H9 (cell line): ENCODE data around the gene IL1B. TPM values are rescaled to one million over a fixed set of nuclear protein-coding genes. Genes with fewer than 3 reads are reported as not detected.
"Not testable (repeated sequence)": the region's sequence is repeated elsewhere in the genome, so short reads cannot be mapped to it uniquely, and the experiment has no call there.

Experiments
- DNase-seq: peaks from one replicate; pipeline ENCODE4 v3.0.0-alpha.2; 2017
- H2AFZ ChIP-seq: one replicate; pipeline ENCODE4 v1.6.1; 2013; ENCODE audit warnings: mild to moderate bottlenecking, low read length, control low read depth, moderate library complexity
- H2AK5ac ChIP-seq: 2 replicates; pipeline ENCODE4 v1.6.1; 2013; ENCODE audit warnings: low read length, control low read depth, mixed read lengths; ENCODE audit not compliant: insufficient read length
- H2BK120ac ChIP-seq: one replicate; pipeline ENCODE4 v1.6.1; 2013; ENCODE audit warnings: low read depth, mild to moderate bottlenecking, low read length, control low read depth, inconsistent platforms; ENCODE audit not compliant: poor library complexity, severe bottlenecking
- H2BK12ac ChIP-seq: 2 replicates; pipeline ENCODE4 v1.6.1; 2013; ENCODE audit warnings: low read length, control low read depth, mixed read lengths, low read depth; ENCODE audit not compliant: insufficient read length
- H2BK15ac ChIP-seq: 2 replicates; pipeline ENCODE4 v1.6.1; 2013; ENCODE audit warnings: low read depth, low read length, control low read depth
- H2BK20ac ChIP-seq: one replicate; pipeline ENCODE4 v1.6.1; 2013; ENCODE audit warnings: low read depth, mild to moderate bottlenecking, low read length, control low read depth, inconsistent platforms; ENCODE audit not compliant: poor library complexity, severe bottlenecking
- H2BK5ac ChIP-seq: 2 replicates; pipeline ENCODE4 v1.6.1; 2013; ENCODE audit warnings: low read length, control low read depth, mixed read lengths; ENCODE audit not compliant: insufficient read length
- H3K14ac ChIP-seq: 2 replicates; pipeline ENCODE4 v1.6.1; 2013; ENCODE audit warnings: low read length, control low read depth; ENCODE audit not compliant: insufficient read depth
- H3K18ac ChIP-seq: 2 replicates; pipeline ENCODE4 v1.6.1; 2013; ENCODE audit warnings: low read depth, mild to moderate bottlenecking, mixed read lengths, low read length, control low read depth; ENCODE audit not compliant: insufficient read length
- H3K23ac ChIP-seq: 2 replicates; pipeline ENCODE4 v1.6.1; 2013; ENCODE audit warnings: low read length, control low read depth, mixed read lengths, low read depth; ENCODE audit not compliant: insufficient read length
- H3K23me2 ChIP-seq: 2 replicates; pipeline ENCODE4 v1.6.1; 2013; ENCODE audit warnings: low read depth, mild to moderate bottlenecking, mixed read lengths, low read length, control low read depth; ENCODE audit not compliant: insufficient read length, poor library complexity, severe bottlenecking
- H3K27ac ChIP-seq: 2 replicates; pipeline ENCODE4 v1.5.1; 2013; ENCODE audit warnings: low read length, control low read depth, mixed read lengths, low read depth; ENCODE audit not compliant: insufficient read length
- H3K27me3 ChIP-seq: 2 replicates; pipeline ENCODE4 v1.6.1; 2013; ENCODE audit warnings: low read length, control low read depth, inconsistent platforms; ENCODE audit not compliant: insufficient read depth
- H3K4ac ChIP-seq: 2 replicates; pipeline ENCODE4 v1.6.1; 2013; ENCODE audit warnings: low read depth, mild to moderate bottlenecking, control low read depth, inconsistent platforms, low read length, moderate library complexity
- H3K4me1 ChIP-seq: 2 replicates; pipeline ENCODE4 v1.6.1; 2013; ENCODE audit warnings: low read length, control low read depth, inconsistent platforms; ENCODE audit not compliant: insufficient read depth
- H3K4me2 ChIP-seq: 2 replicates; pipeline ENCODE4 v1.6.1; 2013; ENCODE audit warnings: low read length, control low read depth, mixed read lengths; ENCODE audit not compliant: insufficient read length, insufficient read depth
- H3K56ac ChIP-seq: 2 replicates; pipeline ENCODE4 v1.6.1; 2013; ENCODE audit warnings: low read depth, mild to moderate bottlenecking, mixed read lengths, low read length, control low read depth; ENCODE audit not compliant: insufficient read length
- H3K79me1 ChIP-seq: 2 replicates; pipeline ENCODE4 v1.6.1; 2013; ENCODE audit warnings: low read depth, mild to moderate bottlenecking, moderate library complexity, low read length, control low read depth, inconsistent platforms; ENCODE audit not compliant: insufficient read depth, poor library complexity, severe bottlenecking
- H3K79me2 ChIP-seq: 2 replicates; pipeline ENCODE4 v1.6.1; 2013; ENCODE audit warnings: low read length, control low read depth, inconsistent platforms; ENCODE audit not compliant: insufficient read depth
- H3K9ac ChIP-seq: 2 replicates; pipeline ENCODE4 v1.6.1; 2013; ENCODE audit warnings: low read length, control low read depth, mixed read lengths; ENCODE audit not compliant: insufficient read length; ENCODE audit errors: extremely low read depth
- H3K9me3 ChIP-seq: one replicate; pipeline ENCODE4 v1.6.1; 2013; ENCODE audit warnings: low read depth, low read length, inconsistent platforms; ENCODE audit not compliant: control insufficient read depth
- H3T11ph ChIP-seq: one replicate; pipeline ENCODE4 v1.6.1; 2013; ENCODE audit warnings: mild to moderate bottlenecking, low read length, control low read depth, inconsistent platforms
- H4K20me1 ChIP-seq: one replicate; pipeline ENCODE4 v1.6.1; 2013; ENCODE audit not compliant: control insufficient read depth, insufficient read length, insufficient read depth
- H4K5ac ChIP-seq: 2 replicates; pipeline ENCODE4 v1.6.1; 2013; ENCODE audit warnings: low read depth, mild to moderate bottlenecking, mixed read lengths, low read length, control low read depth; ENCODE audit not compliant: insufficient read length
- H4K8ac ChIP-seq: replicated peaks from 2 replicates; pipeline ENCODE4 v1.6.1; 2013; ENCODE audit warnings: low read length, control low read depth, mixed read lengths, low read depth; ENCODE audit not compliant: insufficient read length
- H4K91ac ChIP-seq: 2 replicates; pipeline ENCODE4 v1.6.1; 2013; ENCODE audit warnings: low read depth, mild to moderate bottlenecking, moderate library complexity, mixed read lengths, low read length, control low read depth; ENCODE audit not compliant: insufficient read length
- H3K27ac Mint-ChIP-seq, 3 experiments: 2 replicates in 2 of 3; 3 replicates in 1 of 3; pipeline ENCODE4 v1.8.0; 2020 to 2021; ENCODE audit warnings: mixed read lengths in 3 of 3, mild to moderate bottlenecking in 1 of 3, moderate library complexity in 1 of 3
- H3K27me3 Mint-ChIP-seq: 2 replicates; pipeline ENCODE4 v1.8.0; 2021; ENCODE audit warnings: low read depth, mild to moderate bottlenecking, moderate library complexity, mixed read lengths
- H3K36me3 Mint-ChIP-seq, 3 experiments: 2 replicates in 2 of 3; 3 replicates in 1 of 3; pipeline ENCODE4 v1.8.0; 2020 to 2021; ENCODE audit warnings: low read depth in 3 of 3, mixed read lengths in 3 of 3; ENCODE audit not compliant: insufficient read depth in 1 of 3
- H3K4me1 Mint-ChIP-seq, 2 experiments: 2 replicates each; pipeline ENCODE4 v1.8.0; 2020; ENCODE audit warnings: mixed read lengths in 2 of 2
- H3K4me3 Mint-ChIP-seq, 2 experiments: 2 replicates in 1 of 2; 3 replicates in 1 of 2; pipeline ENCODE4 v1.8.0; 2020 to 2021; ENCODE audit warnings: mild to moderate bottlenecking in 2 of 2, mixed read lengths in 2 of 2, moderate library complexity in 1 of 2
- H3K9me3 Mint-ChIP-seq, 2 experiments: 2 replicates in 1 of 2; 3 replicates in 1 of 2; pipeline ENCODE4 v1.8.0; 2020; ENCODE audit warnings: mild to moderate bottlenecking in 2 of 2, mixed read lengths in 2 of 2, moderate library complexity in 1 of 2
- WGBS: extraction: QIAGEN DNeasy Blood & Tissue Kit; methylation state at CpG from one replicate; pipeline ENCODE4 v1.1.7; 2013; ENCODE audit warnings: missing lambda C conversion rate, low lambda C conversion rate, mixed read lengths; ENCODE audit not compliant: insufficient read length; ENCODE audit errors: extremely low coverage; 5-methylcytosine and 5-hydroxymethylcytosine counted together
- total RNA-seq: library from RNA; stranded (reverse); gene quantifications from 2 replicates; pipeline ENCODE4 v1.2.1, GENCODE V29; 2021
- TF ChIP-seq, protein P1 (sequence below): fragments of 200-600 bp; sonication (generic); conservative IDR thresholded peaks from 3 replicates; pipeline ENCODE4 v1.8.0; 2021; ENCODE audit warnings: antibody characterized with exemption, mild to moderate bottlenecking

The IL1B gene
- total RNA-seq, 1 experiment from 2014 or later: not detected

DNA sequence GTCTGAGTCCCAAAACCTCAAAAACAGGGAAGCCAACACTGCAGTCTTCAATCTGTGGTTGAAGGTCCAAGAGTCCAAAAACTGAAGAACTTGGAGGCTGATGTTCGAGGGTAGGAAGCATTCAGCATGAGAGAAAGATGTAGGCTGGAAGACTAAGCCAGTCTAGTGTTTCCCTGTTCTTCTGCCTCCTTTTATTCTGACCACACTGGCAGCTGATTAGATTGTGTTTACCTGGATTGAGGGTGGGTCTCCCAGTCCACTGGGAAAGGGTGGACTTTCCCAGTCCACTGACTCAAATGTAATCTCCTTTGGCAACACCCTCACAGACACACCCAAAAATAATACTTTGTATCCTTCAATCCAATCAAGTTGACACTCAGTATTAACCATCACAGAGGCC lies 27.5 kb upstream of the IL1B start:
- H3K18ac ChIP-seq: no peak overlapping the region
- H3K79me2 ChIP-seq: no peaks in the 10 kb centered on the region
- no peaks in the 10 kb centered on the region for H3K79me1 ChIP-seq
- no peak overlapping the region for H2BK20ac ChIP-seq
- no peak overlapping the region for H2BK120ac ChIP-seq
- H2BK12ac ChIP-seq: no peak overlapping the region
- no peak overlapping the region for H2BK5ac ChIP-seq
- no CpG with 5 or more reads among the region's 1 CpG for WGBS
- TF ChIP-seq, protein P1, sequence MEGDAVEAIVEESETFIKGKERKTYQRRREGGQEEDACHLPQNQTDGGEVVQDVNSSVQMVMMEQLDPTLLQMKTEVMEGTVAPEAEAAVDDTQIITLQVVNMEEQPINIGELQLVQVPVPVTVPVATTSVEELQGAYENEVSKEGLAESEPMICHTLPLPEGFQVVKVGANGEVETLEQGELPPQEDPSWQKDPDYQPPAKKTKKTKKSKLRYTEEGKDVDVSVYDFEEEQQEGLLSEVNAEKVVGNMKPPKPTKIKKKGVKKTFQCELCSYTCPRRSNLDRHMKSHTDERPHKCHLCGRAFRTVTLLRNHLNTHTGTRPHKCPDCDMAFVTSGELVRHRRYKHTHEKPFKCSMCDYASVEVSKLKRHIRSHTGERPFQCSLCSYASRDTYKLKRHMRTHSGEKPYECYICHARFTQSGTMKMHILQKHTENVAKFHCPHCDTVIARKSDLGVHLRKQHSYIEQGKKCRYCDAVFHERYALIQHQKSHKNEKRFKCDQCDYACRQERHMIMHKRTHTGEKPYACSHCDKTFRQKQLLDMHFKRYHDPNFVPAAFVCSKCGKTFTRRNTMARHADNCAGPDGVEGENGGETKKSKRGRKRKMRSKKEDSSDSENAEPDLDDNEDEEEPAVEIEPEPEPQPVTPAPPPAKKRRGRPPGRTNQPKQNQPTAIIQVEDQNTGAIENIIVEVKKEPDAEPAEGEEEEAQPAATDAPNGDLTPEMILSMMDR: no peak
- no peak overlapping the region for H3K4ac ChIP-seq
- H3K36me3 Mint-ChIP-seq: peaks cover 28 to 62% (median 61%) of the 10 kb centered on the region in 3 experiments
- H3K27ac Mint-ChIP-seq: no peak overlapping the region
- no peak overlapping the region for H3K4me3 Mint-ChIP-seq
- H3K9ac ChIP-seq: no peak overlapping the region
- H2AFZ ChIP-seq: no peak overlapping the region
- no peak overlapping the region for H3K56ac ChIP-seq
- H3K23ac ChIP-seq: no peak overlapping the region
- H3K27ac ChIP-seq: no peak overlapping the region
- no peaks in the 10 kb centered on the region for H4K20me1 ChIP-seq
- H3K9me3 ChIP-seq: peaks cover 36% of the 10 kb centered on the region
- no peaks in the 10 kb centered on the region for H3K4me1 ChIP-seq
- no peak for DNase-seq
- no peak overlapping the region for H3K4me2 ChIP-seq
- H2BK15ac ChIP-seq: no peak overlapping the region
- no peak overlapping the region for H4K91ac ChIP-seq
- H4K8ac ChIP-seq: no peak overlapping the region
- H3K27me3 ChIP-seq: no peaks in the 10 kb centered on the region
- no peaks in the 10 kb centered on the region; a peak in 1 of 4 replicates for H3K4me1 Mint-ChIP-seq
- no peak overlapping the region for H3T11ph ChIP-seq
- 0 out of 2 replicates have a peak, but pooled peaks cover 2% of the 10 kb centered on the region for H3K27me3 Mint-ChIP-seq
- H3K23me2 ChIP-seq: no peaks in the 10 kb centered on the region
- H3K9me3 Mint-ChIP-seq: peaks cover 68 to 74% of the 10 kb centered on the region in 2 experiments
- H2AK5ac ChIP-seq: no peak overlapping the region
- H4K5ac ChIP-seq: no peak overlapping the region
- no peak overlapping the region for H3K14ac ChIP-seq

DNA sequence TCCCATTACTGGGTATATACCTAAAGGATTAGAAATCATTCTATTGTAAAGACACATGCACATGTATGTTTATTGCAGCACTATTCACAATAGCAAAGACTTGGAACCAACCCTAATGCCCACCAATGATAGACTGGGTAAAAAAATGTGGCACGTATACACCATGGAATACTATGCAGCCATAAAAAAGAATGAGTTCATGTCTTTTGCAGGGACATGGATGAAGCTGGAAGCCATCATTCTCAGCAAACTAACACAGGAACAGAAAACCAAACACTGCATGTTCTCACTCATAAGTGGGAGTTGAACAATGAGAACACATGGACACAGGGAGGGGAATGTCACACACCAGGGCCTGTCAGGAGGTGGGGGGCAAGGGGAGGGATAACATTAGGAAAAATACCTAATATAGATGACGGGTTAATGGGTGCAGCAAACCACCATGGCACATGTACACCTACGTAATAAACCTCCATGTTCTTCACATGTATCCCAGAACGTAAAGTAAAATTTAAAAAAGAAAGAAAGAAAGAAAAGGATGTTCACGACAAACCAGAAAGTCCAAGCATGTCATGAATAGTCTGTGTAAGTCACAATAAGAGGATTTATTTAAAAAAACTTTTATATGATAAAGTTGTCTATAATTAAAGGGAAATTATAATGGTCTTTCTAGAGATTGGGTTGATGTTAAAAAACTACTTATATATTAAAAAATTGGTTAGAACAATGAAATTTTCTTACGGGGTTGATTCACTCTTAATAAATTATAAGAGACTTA lies 23.0 kb upstream of the IL1B start:
- not testable (repeated sequence) for H2BK15ac ChIP-seq, H3K18ac ChIP-seq, H3K27ac ChIP-seq, H2AFZ ChIP-seq, H2AK5ac ChIP-seq, H4K20me1 ChIP-seq, H2BK20ac ChIP-seq, H3K27me3 Mint-ChIP-seq, H3K4me2 ChIP-seq, H3K27ac Mint-ChIP-seq, H2BK120ac ChIP-seq, H3K23ac ChIP-seq, H2BK5ac ChIP-seq, H3K4ac ChIP-seq, H4K8ac ChIP-seq, H3K79me1 ChIP-seq, H2BK12ac ChIP-seq, H3K4me1 Mint-ChIP-seq, H3K27me3 ChIP-seq, H3K14ac ChIP-seq, DNase-seq, H3K4me1 ChIP-seq, H3T11ph ChIP-seq, H3K56ac ChIP-seq, H3K79me2 ChIP-seq, H4K91ac ChIP-seq, H3K4me3 Mint-ChIP-seq, H4K5ac ChIP-seq, H3K23me2 ChIP-seq, H3K9ac ChIP-seq
- H3K36me3 Mint-ChIP-seq: peaks cover 25 to 70% (median 69%) of the 10 kb centered on the region in 3 experiments
- WGBS: no CpG with 5 or more reads among the region's 6 CpGs
- H3K9me3 Mint-ChIP-seq: peaks cover 63 to 71% of the 10 kb centered on the region in 2 experiments
- peaks cover 15% of the 10 kb centered on the region for H3K9me3 ChIP-seq
